Epithelial cell of prostate (primary cell): ENCODE data around the gene LIN28B.
"Not testable (repeated sequence)": the region's sequence is repeated elsewhere in the genome, so short reads cannot be mapped to it uniquely, and the experiment has no call there.

ENCODE experiments used
- DNase-seq: peaks from one replicate; pipeline ENCODE4 v3.0.0-alpha.2; 2011; ENCODE audit warnings: low read depth, low spot score
- H3K27ac ChIP-seq: fragments of 450-650 bp; 2 replicates; pipeline ENCODE4 v1.5.1; 2017; ENCODE audit warnings: mild to moderate bottlenecking

The LIN28B gene

GRCh38 chr6:105057160-105057559 is 100.3 kb downstream of the LIN28B start:
- no peak overlapping the region for H3K27ac ChIP-seq
- DNase-seq: no peak

- H3K27ac ChIP-seq: no peak overlapping the region
- no peak for DNase-seq
Observed at GRCh38 chr6:105058316-105058715, 101.4 kb downstream of the LIN28B start.

- no peak overlapping the region for H3K27ac ChIP-seq
- no peak for DNase-seq
Observed at GRCh38 chr6:105058846-105059245, 101.9 kb downstream of the LIN28B start.

GRCh38 chr6:105066233-105066632 is 109.3 kb downstream of the LIN28B start:
- no peak for DNase-seq
- no peak overlapping the region for H3K27ac ChIP-seq

GRCh38 chr6:105066836-105067235 is 109.9 kb downstream of the LIN28B start:
- DNase-seq: no peak
- H3K27ac ChIP-seq: no peak overlapping the region

- no peak overlapping the region for H3K27ac ChIP-seq
- no peak for DNase-seq
Observed at GRCh38 chr6:105067329-105067728, 110.4 kb downstream of the LIN28B start.

- DNase-seq: no peak
- no peak overlapping the region for H3K27ac ChIP-seq
Observed at GRCh38 chr6:105068407-105068806, 111.5 kb downstream of the LIN28B start.

GRCh38 chr6:105069821-105070445 is 113.0 kb downstream of the LIN28B start:
- no peak for DNase-seq
- no peak overlapping the region for H3K27ac ChIP-seq

GRCh38 chr6:105072798-105073199 is 115.9 kb downstream of the LIN28B start:
- DNase-seq: peak; percentile 36

GRCh38 chr6:105075210-105075609 is 118.3 kb downstream of the LIN28B start:
- H3K27ac ChIP-seq: no peak overlapping the region
- no peak for DNase-seq

More at GRCh38 chr6:105072798-105073199, 115.9 kb downstream of the LIN28B start:
- H3K27ac ChIP-seq: no peak overlapping the region

GRCh38 chr6:105076418-105076817 is 119.5 kb downstream of the LIN28B start:
- not testable (repeated sequence) for H3K27ac ChIP-seq, DNase-seq

GRCh38 chr6:105077596-105078385 is 120.9 kb downstream of the LIN28B start:
- no peak overlapping the region for H3K27ac ChIP-seq
- no peak for DNase-seq

- H3K27ac ChIP-seq: no peak overlapping the region
- no peak for DNase-seq
Observed at GRCh38 chr6:105078386-105078708, 121.4 kb downstream of the LIN28B start.

- no peak overlapping the region for H3K27ac ChIP-seq
- DNase-seq: no peak
Observed at GRCh38 chr6:105080279-105080678, 123.4 kb downstream of the LIN28B start.

GRCh38 chr6:105081662-105082061 is 124.8 kb downstream of the LIN28B start:
- not testable (repeated sequence) for H3K27ac ChIP-seq, DNase-seq

GRCh38 chr6:105087571-105088211 is 130.8 kb downstream of the LIN28B start:
- no peak overlapping the region for H3K27ac ChIP-seq
- no peak for DNase-seq

- no peak overlapping the region for H3K27ac ChIP-seq
- no peak for DNase-seq
Observed at GRCh38 chr6:105091140-105091829, 134.4 kb downstream of the LIN28B start.

GRCh38 chr6:105094133-105094640 is 137.3 kb downstream of the LIN28B start:
- no peak for DNase-seq
- H3K27ac ChIP-seq: no peak overlapping the region

GRCh38 chr6:105095139-105095538 is 138.2 kb downstream of the LIN28B start:
- DNase-seq: no peak
- H3K27ac ChIP-seq: no peak overlapping the region

GRCh38 chr6:105097288-105097687 is 140.4 kb downstream of the LIN28B start:
- DNase-seq: no peak
- H3K27ac ChIP-seq: peak overlapping the region; percentile 46

GRCh38 chr6:105099371-105099770 is 142.5 kb downstream of the LIN28B start:
- DNase-seq: no peak

More at GRCh38 chr6:105099371-105099770, 142.5 kb downstream of the LIN28B start:
- H3K27ac ChIP-seq: no peak overlapping the region
